GM23248 (cell line): Measurements from ENCODE around the gene MAGEB3.

Source experiments
- EZH2 ChIP-seq: fragments of 200-600 bp; sonication (generic); IDR thresholded peaks from 2 replicates; pipeline ENCODE4 v1.6.1; 2018; ENCODE audit warnings: antibody characterized with exemption, mild to moderate bottlenecking; ENCODE audit not compliant: insufficient read depth, poor library complexity, severe bottlenecking
- EZH2phosphoT487 ChIP-seq: fragments of 200-600 bp; sonication (generic); IDR thresholded peaks from 2 replicates; pipeline ENCODE4 v1.6.1; 2018; ENCODE audit warnings: antibody characterized with exemption, moderate library complexity, mild to moderate bottlenecking, low read depth; ENCODE audit not compliant: insufficient read depth

- TF ChIP-seq EZH2phosphoT487: no peak
- no peak for TF ChIP-seq EZH2
These were observed 11.1 kb upstream of the MAGEB3 start for GRCh38 chrX:30219372-30219771.
